Erythroblast (primary cell): ENCODE results near the gene IL11.

ENCODE experiments used
- GATA1 ChIP-seq: IDR thresholded peaks from 2 replicates; pipeline ENCODE4 v1.6.1; 2011; ENCODE audit warnings: low read depth, mild to moderate bottlenecking, control low read depth, low read length, moderate library complexity
- POLR2A ChIP-seq: IDR thresholded peaks from 2 replicates; pipeline ENCODE4 v1.6.1; 2011; ENCODE audit warnings: mild to moderate bottlenecking, low read length

DNA sequence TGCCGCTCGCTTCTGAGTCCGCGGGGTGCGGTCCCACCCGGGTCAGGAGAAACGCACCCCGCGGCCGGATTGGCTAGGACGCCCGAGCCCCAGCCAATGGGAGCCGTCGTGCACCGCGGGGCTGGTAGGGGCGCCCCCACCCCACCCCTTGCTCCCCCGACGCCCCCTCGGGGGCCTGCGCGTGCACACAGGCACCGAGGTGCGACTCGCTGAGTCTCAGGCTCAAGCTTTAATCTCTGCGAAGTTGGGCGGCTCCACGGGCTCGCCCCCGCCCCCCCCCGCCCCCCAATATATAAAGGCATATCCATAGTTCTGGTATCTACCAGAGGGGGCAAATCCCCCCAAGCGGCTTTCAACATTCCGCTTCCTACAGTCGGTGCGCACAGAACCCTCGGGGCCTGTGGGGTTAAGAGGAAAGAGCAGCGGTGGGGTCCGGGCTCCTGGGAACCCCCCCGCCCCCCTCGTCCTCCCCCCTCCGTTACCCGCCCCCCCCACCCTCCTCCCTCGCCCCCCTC is 15.5 kb downstream of the IL11 start, which contains the start of gene COX6B2:
- no peak for TF ChIP-seq POLR2A
- no peak for TF ChIP-seq GATA1
